ENCODE measurements around the gene ZFP69.

The ZFP69 gene

DNA sequence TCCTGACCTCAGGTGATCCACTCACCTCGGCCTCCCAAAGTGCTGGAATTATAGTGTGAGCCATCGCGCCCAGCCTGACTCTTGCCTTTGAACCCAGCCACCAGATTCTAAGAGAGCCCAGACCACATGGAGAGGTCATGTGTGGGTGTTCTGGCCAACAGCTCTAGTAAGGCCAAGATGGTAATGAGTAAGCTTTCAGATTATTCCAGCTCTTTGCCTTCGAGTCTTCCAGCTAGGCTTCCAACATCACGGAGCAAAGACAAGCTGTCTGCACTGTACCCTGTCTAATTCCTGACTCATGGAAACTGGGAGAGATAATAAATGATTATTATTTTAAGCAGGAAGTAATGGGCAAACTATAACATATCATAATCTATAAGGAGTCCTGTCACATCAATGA, 41.6 kb upstream of the ZFP69 start:
- Histone ChIP-seq H2AFZ (ENCODE audit: low read depth, low read length, severe bottlenecking) (no peak overlapping the region), H3K9me2 (replicated peaks; ENCODE audit: insufficient read depth, low read length) (no peaks in the 10 kb centered on the region), H3K27ac (ENCODE audit: low read depth, low read length) (no peak overlapping the region), H3K79me2 (ENCODE audit: insufficient read depth, low read length) (no peaks in the 10 kb centered on the region), H3K27me3 (ENCODE audit: low read length) (no peaks in the 10 kb centered on the region), H3K9me3 (ENCODE audit: insufficient read depth, low read length) (no peaks in the 10 kb centered on the region), H3K9ac (ENCODE audit: low read length) (no peak overlapping the region), H3K36me3 (ENCODE audit: low read length) (no peaks in the 10 kb centered on the region), H4K20me1 (ENCODE audit: low read depth, low read length) (no peaks in the 10 kb centered on the region), H3F3A (ENCODE audit: insufficient read depth) (no peaks in the 10 kb centered on the region), H3K4me3 (ENCODE audit: insufficient read depth, low read length, poor library complexity, severe bottlenecking) (no peak overlapping the region), H3K4me2 (ENCODE audit: low read depth, low read length, poor library complexity, severe bottlenecking) (no peak overlapping the region)
- no peak for TF ChIP-seq EZH2phosphoT487 (conservative IDR thresholded peaks at IDR 0.05; ENCODE audit: low read length)
- TF ChIP-seq, protein P1, sequence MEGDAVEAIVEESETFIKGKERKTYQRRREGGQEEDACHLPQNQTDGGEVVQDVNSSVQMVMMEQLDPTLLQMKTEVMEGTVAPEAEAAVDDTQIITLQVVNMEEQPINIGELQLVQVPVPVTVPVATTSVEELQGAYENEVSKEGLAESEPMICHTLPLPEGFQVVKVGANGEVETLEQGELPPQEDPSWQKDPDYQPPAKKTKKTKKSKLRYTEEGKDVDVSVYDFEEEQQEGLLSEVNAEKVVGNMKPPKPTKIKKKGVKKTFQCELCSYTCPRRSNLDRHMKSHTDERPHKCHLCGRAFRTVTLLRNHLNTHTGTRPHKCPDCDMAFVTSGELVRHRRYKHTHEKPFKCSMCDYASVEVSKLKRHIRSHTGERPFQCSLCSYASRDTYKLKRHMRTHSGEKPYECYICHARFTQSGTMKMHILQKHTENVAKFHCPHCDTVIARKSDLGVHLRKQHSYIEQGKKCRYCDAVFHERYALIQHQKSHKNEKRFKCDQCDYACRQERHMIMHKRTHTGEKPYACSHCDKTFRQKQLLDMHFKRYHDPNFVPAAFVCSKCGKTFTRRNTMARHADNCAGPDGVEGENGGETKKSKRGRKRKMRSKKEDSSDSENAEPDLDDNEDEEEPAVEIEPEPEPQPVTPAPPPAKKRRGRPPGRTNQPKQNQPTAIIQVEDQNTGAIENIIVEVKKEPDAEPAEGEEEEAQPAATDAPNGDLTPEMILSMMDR (IDR thresholded peaks at IDR 0.05; ENCODE audit: insufficient read depth, low read length, poor library complexity, severe bottlenecking), result no peak

DNA sequence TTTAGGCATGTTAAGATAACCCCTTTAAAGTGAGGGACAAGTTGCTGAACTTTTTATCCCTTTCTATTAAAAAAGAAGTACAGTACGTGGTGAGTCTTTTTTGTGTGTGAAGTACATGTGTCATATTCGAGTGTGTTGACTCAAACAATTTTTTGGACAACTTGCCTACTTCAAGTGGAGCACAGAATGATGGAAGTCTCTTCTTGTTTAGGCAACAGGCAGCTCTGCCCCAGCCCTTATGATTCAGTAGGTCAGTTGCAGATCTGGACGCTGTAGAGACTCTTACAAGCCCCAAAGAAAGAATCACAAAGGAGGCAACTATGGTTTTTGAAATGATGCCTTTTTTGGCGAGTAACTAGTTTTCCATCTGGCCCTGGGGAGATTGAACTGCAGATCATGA, 41.2 kb upstream of the ZFP69 start:
- H3K36me3 ChIP-seq (ENCODE audit: low read length), result no peaks in the 10 kb centered on the region
- TF ChIP-seq, protein P1 (IDR thresholded peaks at IDR 0.05; ENCODE audit: insufficient read depth, low read length, poor library complexity, severe bottlenecking), result no peak
- no peak for TF ChIP-seq EZH2phosphoT487 (conservative IDR thresholded peaks at IDR 0.05; ENCODE audit: low read length)
- H3K9me3 ChIP-seq (ENCODE audit: insufficient read depth, low read length), result no peaks in the 10 kb centered on the region
- H3K9ac ChIP-seq (ENCODE audit: low read length), result no peak overlapping the region
- H3K9me2 ChIP-seq (replicated peaks; ENCODE audit: insufficient read depth, low read length), result no peaks in the 10 kb centered on the region
- H3K27me3 ChIP-seq (ENCODE audit: low read length), result no peaks in the 10 kb centered on the region
- no peak overlapping the region for H3K4me3 ChIP-seq (ENCODE audit: insufficient read depth, low read length, poor library complexity, severe bottlenecking)
- H2AFZ ChIP-seq (ENCODE audit: low read depth, low read length, severe bottlenecking), result no peak overlapping the region
- H3K79me2 ChIP-seq (ENCODE audit: insufficient read depth, low read length), result no peaks in the 10 kb centered on the region
- H3K27ac ChIP-seq (ENCODE audit: low read depth, low read length), result no peak overlapping the region
- H3K4me2 ChIP-seq (ENCODE audit: low read depth, low read length, poor library complexity, severe bottlenecking), result no peak overlapping the region
- no peaks in the 10 kb centered on the region for H4K20me1 ChIP-seq (ENCODE audit: low read depth, low read length)
- H3F3A ChIP-seq (ENCODE audit: insufficient read depth), result no peaks in the 10 kb centered on the region

DNA sequence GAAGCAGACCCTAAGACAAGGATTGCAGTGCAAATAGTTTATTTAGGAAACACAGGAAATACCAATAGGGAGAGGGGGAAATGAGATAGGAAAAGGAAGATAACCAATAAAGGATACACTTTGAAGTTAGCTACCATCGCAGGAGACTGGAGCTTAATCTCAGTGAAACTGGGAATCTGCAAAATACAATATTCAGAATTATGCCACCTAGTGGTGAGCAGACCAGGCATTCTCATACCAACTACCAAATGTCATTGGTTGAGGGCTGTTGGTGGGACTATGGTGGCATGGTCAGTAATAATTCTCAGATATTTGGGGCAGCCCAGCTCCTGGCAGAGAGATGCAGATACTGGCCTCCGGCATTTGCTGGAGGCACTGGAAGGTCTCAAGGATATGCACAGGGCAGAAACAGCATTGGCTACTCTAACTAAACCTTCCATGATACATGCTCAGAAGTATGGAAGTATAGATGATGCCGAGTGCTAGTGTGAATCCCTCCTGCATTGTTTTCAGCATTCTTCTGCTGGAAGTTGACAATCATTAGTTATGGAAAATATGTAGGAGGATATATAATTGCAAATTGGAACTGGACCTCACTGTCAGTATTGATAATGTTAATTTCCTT, 38.6 kb upstream of the ZFP69 start:
- TF ChIP-seq EZH2phosphoT487 (conservative IDR thresholded peaks at IDR 0.05; ENCODE audit: low read length), result no peak
- TF ChIP-seq, protein P1 (IDR thresholded peaks at IDR 0.05; ENCODE audit: insufficient read depth, low read length, poor library complexity, severe bottlenecking), result peak; percentile 67
- H3K27me3 ChIP-seq (ENCODE audit: low read length), result no peaks in the 10 kb centered on the region
- no peaks in the 10 kb centered on the region for H3K9me3 ChIP-seq (ENCODE audit: insufficient read depth, low read length)
- H3K79me2 ChIP-seq (ENCODE audit: insufficient read depth, low read length), result no peaks in the 10 kb centered on the region
- no peak overlapping the region for H3K4me2 ChIP-seq (ENCODE audit: low read depth, low read length, poor library complexity, severe bottlenecking)
- H3K9ac ChIP-seq (ENCODE audit: low read length), result no peak overlapping the region
- no peaks in the 10 kb centered on the region for H3F3A ChIP-seq (ENCODE audit: insufficient read depth)
- no peaks in the 10 kb centered on the region for H3K9me2 ChIP-seq (replicated peaks; ENCODE audit: insufficient read depth, low read length)
- no peak overlapping the region for H3K27ac ChIP-seq (ENCODE audit: low read depth, low read length)
- H3K4me3 ChIP-seq (ENCODE audit: insufficient read depth, low read length, poor library complexity, severe bottlenecking), result no peak overlapping the region
- no peak overlapping the region for H2AFZ ChIP-seq (ENCODE audit: low read depth, low read length, severe bottlenecking)
- no peaks in the 10 kb centered on the region for H4K20me1 ChIP-seq (ENCODE audit: low read depth, low read length)
- H3K36me3 ChIP-seq (ENCODE audit: low read length), result no peaks in the 10 kb centered on the region

Measured in SU-DHL-6 (cell line).